HPDE6-E6E7 (cell line): ENCODE measurements around the gene PBX4.

Experiments used
- DNase-seq: peaks from one replicate; pipeline ENCODE4 v3.0.0; 2011; ENCODE audit warnings: missing footprints; ENCODE audit errors: extremely low spot score

PBX4 gene

GRCh38 chr19:19554074-19555023 lies 64.1 kb downstream of the PBX4 start:
- no peak for DNase-seq

- no peak for DNase-seq
Observed at GRCh38 chr19:19553670-19554069, 64.8 kb downstream of the PBX4 start.

GRCh38 chr19:19552798-19553197 lies 65.7 kb downstream of the PBX4 start:
- peak; percentile 64 for DNase-seq

- DNase-seq = no peak
Observed at GRCh38 chr19:19551853-19552192, 66.7 kb downstream of the PBX4 start.

GRCh38 chr19:19550972-19551852 lies 67.3 kb downstream of the PBX4 start:
- no peak for DNase-seq

GRCh38 chr19:19550485-19550929 lies 68.0 kb downstream of the PBX4 start:
- DNase-seq = no peak

- no peak for DNase-seq
Observed at GRCh38 chr19:19549804-19550464, 68.6 kb downstream of the PBX4 start.

GRCh38 chr19:19548915-19549759 lies 69.3 kb downstream of the PBX4 start:
- no peak for DNase-seq

- DNase-seq = no peak
Observed at GRCh38 chr19:19547674-19548336, 70.7 kb downstream of the PBX4 start.

GRCh38 chr19:19546751-19547162 lies 71.7 kb downstream of the PBX4 start:
- no peak for DNase-seq

GRCh38 chr19:19545707-19546106 lies 72.8 kb downstream of the PBX4 start:
- DNase-seq = no peak

- no peak for DNase-seq
Observed at GRCh38 chr19:19544954-19545591, 73.4 kb downstream of the PBX4 start.

- no peak for DNase-seq
Observed at GRCh38 chr19:19544257-19544953, 74.1 kb downstream of the PBX4 start.

GRCh38 chr19:19543640-19544039 lies 74.8 kb downstream of the PBX4 start:
- DNase-seq = no peak

GRCh38 chr19:19543101-19543500 lies 75.4 kb downstream of the PBX4 start:
- DNase-seq = no peak

GRCh38 chr19:19542507-19542906 lies 76.0 kb downstream of the PBX4 start:
- no peak for DNase-seq

- DNase-seq = no peak
Observed at GRCh38 chr19:19541616-19542015, 76.9 kb downstream of the PBX4 start.

GRCh38 chr19:19540715-19541515 lies 77.6 kb downstream of the PBX4 start:
- DNase-seq = peak; percentile 87
